Renal pelvis (tissue), 4 donors: ENCODE data around the gene GPR107. TPM values are rescaled to one million over a fixed set of nuclear protein-coding genes. Genes with fewer than 3 reads are reported as not detected.

Source experiments
- DNase-seq: peaks from one replicate; pipeline ENCODE4 v3.0.0-alpha.2; 2013
- polyA plus RNA-seq, 3 donors: library from polyadenylated mRNA; unstranded; fragments of 120-200 nt; gene quantifications; one replicate each; pipeline ENCODE4 v1.2.1, GENCODE V29; 2013; ENCODE audit not compliant: insufficient read length in 3 of 3

Gene GPR107
- polyA plus RNA-seq, 3 donors, result 53.3 to 58.7 (median 56.5) TPM

GRCh38 chr9:130050462-130050861 is 3.2 kb upstream of the GPR107 start:
- DNase-seq, result no peak

GRCh38 chr9:130051855-130052254 is 1.9 kb upstream of the GPR107 start:
- DNase-seq, result no peak

- DNase-seq, result no peak
These were observed 600 bp upstream of the GPR107 start for GRCh38 chr9:130053109-130053503.

DNA sequence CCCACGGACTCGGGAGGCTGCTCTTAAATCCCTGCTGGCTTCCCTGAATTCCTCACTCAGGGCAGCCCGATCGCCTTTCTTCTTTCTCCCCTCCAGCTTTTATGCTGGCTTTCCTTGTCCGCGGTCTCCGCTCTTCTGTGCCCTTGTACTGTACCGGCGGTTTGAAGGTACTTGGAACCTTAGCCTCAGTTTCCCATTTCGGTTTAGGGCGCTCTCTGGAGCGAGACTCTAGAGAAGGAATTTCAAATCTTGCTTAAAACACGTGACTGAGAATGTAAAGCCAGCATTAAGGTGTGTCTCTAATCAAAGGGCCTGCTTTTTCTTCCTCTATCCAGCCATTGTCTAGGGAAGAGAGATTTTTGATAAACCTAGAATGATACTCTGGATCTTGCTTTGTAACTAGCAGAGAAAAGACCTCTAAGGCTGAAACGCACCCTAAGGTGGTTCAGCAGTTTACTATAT is 650 bp downstream of the GPR107 start:
- no peak for DNase-seq

GRCh38 chr9:130054820-130055219 is 1.1 kb downstream of the GPR107 start:
- DNase-seq, result no peak

GRCh38 chr9:130058154-130058553 is 4.4 kb downstream of the GPR107 start:
- no peak for DNase-seq

GRCh38 chr9:130058887-130059286 is 5.2 kb downstream of the GPR107 start:
- DNase-seq, result peak; percentile 27

GRCh38 chr9:130060296-130060695 is 6.6 kb downstream of the GPR107 start:
- DNase-seq, result no peak

DNA sequence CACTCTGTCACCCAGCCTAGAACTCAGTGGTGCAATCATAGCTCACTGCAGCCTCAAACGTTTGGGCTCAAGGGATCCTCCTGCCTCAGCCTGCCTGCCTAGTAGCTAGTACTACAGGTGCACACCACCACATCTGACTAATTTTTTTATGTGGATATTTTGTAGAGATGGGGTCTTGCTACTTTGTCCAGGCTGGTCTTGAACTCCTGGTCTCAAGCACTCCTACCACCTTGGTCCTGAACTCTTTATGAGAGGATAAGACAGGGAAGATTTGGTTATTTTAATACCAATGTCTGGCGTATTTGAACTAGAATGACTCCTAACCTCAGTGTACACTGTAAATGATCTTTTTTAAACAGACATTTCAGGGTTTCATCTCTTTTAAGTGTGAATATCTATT is 9.0 kb downstream of the GPR107 start:
- DNase-seq, result no peak

DNA sequence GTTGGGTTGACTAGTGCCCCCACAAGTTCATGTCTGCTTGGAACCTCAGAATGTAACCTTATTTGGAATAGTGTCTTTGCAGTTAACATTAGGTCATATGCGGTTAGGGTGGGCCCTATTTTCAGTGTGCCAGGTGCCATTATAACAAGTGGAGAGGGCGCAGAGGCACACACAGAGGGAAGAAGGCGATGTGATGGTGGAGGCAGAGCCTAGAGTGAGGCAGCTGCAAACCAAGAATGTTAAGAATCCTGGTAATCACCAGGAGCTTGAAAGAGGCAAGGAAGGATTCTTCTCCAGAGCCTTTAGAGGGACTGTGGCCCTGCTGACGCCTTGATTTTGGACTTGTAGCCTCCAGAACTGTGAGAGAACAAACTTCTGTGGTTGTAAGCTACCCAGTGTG is 10.9 kb downstream of the GPR107 start:
- DNase-seq, result no peak

DNA sequence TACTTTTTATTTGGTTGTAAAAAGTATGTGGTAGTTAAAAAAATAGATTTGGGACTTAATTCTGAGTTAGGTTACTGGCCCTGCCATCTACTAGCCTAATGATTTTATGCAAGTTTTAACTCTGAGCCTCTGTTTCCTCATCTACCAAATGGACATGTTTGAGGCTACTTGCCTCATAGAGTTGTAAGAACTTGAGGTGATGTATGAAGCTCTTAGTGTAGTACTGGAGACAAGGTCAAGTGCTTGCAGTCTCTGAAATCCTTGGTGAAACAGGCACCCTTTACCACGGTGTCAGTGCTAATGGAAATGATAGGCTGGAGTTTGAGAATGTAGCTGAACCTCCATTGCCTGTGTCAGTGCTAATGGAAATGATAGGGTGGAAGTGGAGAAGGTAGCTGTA is 15.3 kb downstream of the GPR107 start:
- DNase-seq, result no peak

- no peak for DNase-seq
These were observed 19.0 kb downstream of the GPR107 start for GRCh38 chr9:130072515-130073235.

DNA sequence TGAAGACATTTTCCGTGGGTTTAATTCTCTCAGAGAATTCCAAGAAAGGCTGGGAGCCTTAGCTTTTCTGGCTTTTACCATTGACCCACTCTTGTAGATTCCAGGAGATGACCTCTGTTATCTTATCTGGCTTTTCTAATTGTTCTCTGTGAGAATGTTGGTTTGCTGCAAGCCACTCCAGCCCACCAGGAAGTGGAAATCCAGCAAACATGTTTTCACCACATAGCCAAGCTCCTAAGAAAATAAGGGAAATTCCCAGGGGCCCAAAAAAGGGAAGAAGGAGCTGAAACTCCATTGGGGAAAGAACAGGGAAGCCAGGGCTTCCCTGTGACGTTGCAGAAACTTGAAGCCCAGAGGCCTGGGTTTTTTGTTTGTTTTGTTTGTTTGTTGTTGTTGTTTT is 19.7 kb downstream of the GPR107 start:
- DNase-seq, result peak; percentile 52

DNA sequence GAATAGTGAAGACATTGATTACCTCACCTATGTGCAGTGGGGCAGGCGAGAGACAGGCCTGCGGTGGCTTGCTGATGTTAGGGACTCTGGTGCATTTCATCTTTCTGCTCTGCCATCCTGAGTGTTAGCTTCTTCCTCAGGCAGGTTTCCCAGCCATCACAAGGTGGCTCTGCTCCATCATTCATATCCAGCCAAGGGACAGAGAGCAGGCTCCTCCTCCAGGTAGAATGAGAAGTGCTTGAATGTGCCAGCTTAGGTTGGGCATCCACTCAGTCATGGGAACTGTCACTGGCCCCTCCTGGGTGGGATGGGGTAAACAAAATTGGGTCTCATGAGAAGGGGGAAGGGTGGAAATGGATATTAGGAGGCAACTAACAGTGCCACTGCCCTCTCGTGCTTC is 24.8 kb downstream of the GPR107 start:
- no peak for DNase-seq

DNA sequence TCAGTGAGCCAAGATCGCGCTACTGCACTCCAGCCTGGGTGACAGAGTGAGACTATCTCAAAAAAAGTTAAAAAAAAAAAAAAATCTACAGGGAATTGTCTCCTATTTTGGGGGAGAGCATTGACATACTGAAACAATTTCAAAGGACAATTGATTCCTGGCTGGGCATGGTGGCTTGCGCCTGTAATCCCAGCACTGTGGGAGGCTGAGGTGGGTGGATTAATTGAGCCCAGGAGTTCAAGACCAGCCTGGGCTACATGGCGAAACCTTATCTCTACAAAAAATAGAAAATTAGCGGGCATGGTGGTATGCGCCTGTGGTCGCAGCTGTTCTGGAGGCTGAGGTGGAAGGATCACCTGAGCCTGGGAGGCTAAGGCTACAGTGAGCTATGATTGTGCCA is 30.6 kb downstream of the GPR107 start:
- no peak for DNase-seq

GRCh38 chr9:130088051-130088450 is 34.3 kb downstream of the GPR107 start:
- no peak for DNase-seq

DNA sequence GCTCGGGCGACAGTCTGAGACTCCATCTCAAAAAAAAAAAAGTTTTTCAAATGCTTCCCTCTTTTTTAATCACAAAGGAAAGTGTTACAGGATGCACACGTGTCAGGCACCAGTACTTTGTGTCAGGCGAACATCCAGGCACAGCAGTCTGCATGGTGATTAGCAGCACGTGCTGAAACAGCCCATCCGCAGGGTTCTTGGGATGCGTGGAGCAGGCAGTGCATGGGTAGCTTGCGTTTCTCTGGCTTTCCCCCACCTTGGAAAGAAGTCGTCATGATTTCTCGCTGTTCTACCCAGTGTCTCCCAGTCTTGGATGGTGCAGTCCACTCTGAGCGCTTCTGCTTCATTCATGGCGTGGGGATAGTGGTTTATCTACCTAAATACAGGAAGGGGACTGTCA is 35.4 kb downstream of the GPR107 start:
- no peak for DNase-seq

DNA sequence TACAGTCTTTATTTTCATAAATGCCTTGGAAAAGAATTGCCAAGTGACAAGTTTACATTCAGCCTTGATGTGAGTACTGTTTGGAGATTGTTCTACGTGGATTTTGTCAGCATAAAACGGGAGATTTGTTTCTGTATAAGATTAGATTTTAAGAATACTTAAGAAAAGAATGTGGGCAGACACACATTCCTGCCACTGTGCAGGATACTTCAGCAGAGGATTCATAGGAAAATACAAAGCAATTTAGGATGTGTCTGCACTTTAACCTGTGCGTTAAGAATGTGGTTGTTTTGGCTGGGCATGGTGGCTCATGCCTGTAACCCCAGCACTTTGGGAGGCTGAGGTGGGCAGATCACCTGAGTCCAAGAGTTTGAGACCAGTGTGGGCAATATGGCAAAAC is 37.2 kb downstream of the GPR107 start:
- DNase-seq, result no peak

- DNase-seq, result no peak
These were observed 39.2 kb downstream of the GPR107 start for GRCh38 chr9:130092910-130093309.

- DNase-seq, result no peak
These were observed 42.2 kb downstream of the GPR107 start for GRCh38 chr9:130095872-130096271.

DNA sequence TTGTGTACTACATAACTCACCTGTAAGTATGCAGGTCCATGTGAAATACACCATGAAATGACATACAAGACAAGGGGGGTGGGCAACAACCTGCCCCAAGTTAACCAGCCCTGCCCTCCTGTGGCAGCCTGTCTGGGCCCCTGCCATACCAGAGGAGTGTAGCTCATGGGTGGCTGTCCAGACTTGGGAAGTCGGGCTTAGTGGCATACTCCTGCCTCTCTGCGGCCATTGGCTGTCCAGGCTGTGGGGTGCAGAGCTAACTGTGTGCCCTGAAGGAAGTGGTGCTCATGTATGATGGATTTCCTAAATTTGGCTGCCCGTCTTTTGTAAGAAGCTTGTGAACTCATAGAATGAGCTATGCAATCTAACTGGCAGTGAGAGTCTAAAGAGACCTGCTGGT is 47.0 kb downstream of the GPR107 start:
- DNase-seq, result no peak

GRCh38 chr9:130101915-130102314 is 48.2 kb downstream of the GPR107 start:
- no peak for DNase-seq

GRCh38 chr9:130104491-130105193 is 50.9 kb downstream of the GPR107 start:
- DNase-seq, result no peak

- no peak for DNase-seq
These were observed 53.1 kb downstream of the GPR107 start for GRCh38 chr9:130106860-130107233.
